Stimulated activated CD8-positive, alpha-beta memory T cell treated with anti-CD3 and anti-CD28 coated beads, Interleukin-7, amount 100 ng/mL, for 4 hours (primary cell): ENCODE results near the gene C1orf174.
A peak's percentile ranks its signal among the peaks of the same experiment; 100 is the strongest.

Experiments
- DNase-seq, 2 donors: peaks; one replicate each; pipeline ENCODE4 v3.0.0-alpha.2; 2020; ENCODE audit warnings: low read depth in 2 of 2

C1orf174 gene

DNA sequence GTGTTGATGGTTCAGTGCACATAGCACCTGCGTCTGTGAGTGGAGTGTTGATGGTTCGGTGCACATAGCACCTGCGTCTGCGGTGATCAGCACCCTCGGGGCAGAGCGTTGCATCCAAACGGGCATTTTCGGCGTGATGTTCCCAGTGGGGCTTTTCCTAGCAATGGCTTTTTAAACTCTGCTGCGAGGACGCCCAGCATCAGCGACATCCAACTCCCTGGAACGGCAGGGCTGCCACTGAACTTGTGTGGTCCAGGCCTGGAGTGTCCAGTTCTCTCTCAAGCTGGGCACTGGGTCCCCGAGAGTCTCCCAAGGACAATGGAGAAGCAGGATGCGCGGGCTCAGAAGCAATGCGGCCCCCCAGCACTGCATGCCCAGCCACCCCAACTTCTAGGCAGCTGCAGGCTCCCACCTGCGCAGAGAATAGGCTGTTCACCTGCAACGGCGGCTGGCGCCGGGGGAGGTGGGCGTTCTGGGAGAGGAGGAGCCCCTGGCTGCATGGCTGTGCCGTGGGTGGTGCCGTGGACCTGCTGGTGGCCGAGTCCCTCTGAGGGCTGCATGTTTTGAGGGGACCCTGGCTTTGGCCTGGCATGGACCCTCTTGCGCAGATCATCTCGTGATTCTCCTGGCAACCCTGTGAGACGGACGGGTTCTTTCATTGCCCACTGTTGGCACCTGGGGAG, 10.1 kb upstream of the C1orf174 start:
- DNase-seq: no peak

DNA sequence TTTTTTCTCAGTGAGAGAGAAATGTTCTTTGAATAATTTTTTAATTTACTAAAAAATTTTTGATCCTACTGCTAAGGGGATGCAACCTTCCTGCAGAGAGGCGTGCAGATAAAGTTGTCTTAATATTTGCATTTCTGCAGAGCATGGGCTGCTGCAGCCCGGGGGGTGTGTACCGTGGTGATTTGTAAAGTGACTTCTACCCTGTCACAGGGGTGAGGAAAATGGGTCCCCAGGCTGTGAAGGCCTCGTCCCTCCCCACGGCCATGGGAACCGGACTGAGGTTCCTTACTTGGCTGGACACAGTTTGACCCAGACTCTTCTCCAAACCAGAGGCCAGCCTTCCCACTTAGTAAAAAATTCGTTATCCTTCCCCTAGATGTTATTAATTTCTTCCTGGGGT, 9.5 kb upstream of the C1orf174 start:
- DNase-seq: no peak

GRCh38 chr1:3908886-3909517, 8.9 kb upstream of the C1orf174 start:
- DNase-seq: no peak

GRCh38 chr1:3907621-3908165, 7.6 kb upstream of the C1orf174 start:
- DNase-seq: no peak

DNA sequence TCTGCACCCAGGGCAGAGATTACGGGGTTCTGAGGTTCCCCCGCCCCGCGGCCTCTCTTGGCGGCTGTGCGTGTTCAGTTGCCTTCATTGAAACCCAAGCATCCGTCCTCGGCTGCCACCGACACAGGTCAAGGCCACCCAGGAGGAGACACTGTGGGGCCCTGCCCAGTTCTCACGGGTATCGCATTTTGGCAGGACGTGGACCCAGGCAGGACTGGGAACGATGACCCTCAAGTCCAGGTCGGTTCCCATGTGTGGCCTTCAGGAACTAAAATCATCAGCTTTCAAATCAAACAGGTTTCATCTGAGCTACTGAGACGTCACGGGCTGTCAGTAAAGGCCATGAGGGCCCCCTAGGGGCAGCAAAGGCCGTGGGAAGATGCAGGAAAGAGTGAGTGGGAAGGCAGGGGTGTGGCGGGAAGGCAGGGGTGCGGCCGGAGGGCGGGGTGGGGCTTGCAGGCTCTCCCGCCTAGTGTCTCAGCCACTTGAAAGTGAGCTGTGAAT, 7.0 kb upstream of the C1orf174 start:
- no peak for DNase-seq

GRCh38 chr1:3906672-3907020, 6.6 kb upstream of the C1orf174 start:
- no peak for DNase-seq

DNA sequence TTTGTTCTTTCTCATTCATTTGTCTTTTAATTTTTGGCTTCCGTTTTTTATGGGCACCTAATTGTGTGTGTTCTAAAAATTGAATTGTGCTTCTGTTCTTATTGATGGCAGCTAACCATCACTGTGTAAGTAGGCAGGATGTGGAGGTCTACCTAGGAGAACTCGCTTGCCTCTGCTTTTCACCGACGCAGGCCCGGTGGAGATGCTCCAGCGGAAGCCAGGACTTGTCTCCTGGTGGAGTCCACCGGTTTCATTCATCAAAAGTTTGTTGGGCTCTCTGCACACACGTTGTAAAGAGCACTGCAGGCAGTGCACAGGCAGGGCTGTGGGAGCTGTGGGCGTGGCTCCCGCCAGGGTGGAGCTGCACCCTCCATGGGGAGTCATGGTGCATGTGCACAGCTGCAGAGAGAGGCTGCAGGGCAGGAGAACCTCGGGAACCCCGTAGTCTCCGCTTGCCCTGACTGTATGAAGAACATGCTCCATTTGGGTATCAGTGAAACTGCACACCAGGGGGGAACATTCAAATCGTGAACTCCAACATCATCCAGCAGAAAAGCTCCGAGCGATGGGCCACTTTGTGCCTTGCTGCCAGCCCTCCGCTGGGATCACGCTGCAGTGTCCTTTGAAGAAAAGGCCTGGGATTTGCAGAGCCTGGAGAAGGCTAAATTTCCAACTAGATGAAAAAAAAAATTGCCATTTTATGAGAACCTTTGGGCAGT, 6.0 kb upstream of the C1orf174 start:
- no peak for DNase-seq

DNA sequence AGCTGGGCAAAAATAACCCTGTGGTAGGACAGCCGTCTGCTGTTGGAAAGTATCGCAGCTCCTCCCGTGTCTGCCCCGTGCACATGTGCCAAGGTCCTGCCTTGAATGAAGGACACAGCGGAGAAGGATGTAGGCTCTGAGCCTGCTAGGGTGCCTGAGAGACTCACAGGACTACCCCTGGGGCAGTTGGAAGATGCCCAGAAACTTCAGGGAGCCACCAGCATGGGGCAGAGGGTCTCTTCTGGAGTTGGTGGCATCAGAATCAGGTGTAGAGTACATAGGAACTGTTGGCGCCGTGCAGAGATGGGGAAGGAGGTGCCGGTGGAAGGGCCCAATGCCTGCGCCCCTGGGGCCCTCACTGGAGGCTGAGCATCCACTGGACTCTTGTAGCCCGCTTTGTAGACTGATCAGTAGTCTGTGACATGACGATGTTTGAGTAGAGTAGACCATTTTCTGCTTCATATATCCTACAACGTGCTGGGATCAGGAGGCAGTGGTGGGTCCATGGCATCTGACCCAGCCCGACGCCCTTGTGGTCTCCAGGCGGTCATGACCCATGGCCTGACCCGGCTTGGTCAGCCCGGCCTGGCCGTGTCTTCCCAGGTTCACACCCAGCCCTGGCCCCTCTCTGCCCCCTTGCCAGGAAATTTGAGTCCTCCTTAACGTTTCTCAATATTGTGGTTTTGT, 5.3 kb upstream of the C1orf174 start:
- DNase-seq: no peak

DNA sequence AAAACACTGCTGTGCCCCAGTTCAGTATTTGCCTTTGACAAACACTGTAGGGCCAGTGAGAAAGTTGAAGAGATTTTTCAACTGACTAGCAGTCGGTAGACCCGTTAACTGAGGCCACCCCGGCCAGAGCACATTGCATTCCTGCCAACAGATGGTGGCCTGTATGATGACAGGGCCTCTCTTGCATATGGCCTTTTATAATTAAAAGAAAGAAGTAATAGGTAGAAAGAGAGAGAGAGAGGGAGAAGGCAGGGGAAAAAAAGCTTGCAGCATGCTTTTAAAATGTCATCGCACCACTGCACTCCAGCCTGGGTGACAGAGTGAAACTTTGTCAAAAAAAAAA, 4.7 kb upstream of the C1orf174 start:
- DNase-seq: no peak

DNA sequence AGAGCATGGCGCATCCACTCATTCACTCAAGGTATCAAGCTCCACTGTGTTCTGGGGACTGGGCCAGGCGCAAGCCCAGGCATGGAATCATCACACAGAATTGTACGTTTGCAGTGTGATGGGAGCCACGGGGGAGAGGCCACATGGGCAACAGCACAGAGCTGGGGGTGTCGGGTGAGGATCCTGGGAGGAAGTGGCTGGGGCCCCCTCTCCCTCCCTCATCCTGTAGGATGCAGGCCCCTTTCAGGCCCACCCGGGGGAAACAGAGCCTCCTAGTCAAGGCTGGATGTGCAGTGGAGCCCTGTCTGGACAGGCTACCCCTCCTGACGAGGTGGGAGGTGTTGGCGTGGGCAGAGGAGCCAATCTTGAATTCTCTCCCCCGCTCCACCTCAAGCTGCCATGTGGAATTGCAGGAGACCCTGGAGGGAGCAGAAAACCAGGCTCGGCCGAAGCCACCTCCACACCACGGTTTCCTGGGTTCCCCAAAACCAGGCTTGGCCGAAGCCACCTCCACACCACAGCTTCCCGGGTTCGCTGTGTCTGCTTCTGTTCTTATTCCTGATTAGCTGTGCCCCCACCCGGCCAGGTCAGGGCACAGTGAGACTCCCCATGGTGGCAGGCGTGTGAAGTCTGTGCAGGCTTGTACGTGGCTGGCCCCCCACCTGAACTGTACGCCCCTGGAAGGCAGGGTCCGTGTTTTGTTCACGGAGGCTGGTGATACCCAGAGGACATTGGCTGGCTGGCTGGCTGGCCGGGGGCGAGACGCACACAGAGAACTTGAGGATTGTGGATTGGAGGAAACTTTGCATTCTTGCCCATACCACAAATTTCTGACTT, 4.2 kb upstream of the C1orf174 start:
- DNase-seq: no peak

DNA sequence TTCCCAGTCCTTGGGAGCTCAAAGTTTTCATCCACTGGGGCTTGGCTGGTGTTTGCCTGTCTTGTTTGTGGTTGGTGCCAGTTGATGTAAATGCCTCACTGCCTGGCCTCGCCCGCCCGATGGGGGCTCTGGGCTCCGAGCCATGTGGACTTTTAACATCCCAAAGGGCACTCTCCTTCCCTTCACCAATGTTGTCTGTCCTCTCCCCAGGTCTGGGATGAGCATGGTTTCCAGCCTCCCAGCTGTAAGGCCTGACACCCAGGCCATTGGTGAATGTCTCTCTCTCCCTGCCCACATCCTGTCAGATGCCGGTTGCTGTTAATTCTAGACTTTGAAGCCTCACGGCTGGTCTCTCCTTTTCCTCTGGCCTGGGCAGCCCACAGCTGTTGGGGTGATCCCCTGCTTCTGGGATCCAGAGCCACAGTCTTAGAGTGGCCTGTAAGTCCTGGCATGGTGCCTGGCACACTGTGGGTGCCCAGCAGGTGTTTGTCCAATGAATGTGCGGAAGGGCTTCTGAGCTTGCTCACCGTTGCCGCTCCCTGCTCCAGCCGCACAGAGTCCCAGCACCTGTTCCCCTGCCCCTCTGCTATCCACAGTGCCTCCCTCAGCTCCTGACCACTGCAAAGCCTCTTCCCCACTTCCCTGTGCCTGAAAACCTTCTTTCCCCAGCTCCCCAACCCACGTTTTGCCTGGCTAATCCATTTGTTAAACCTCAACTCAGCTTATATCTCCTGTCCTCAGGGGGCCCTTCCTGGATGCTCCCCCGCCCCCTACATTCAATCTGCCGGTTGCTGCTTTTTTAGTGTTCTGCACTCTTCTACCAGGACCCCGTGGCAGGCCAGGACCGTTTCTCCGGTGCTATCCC, 3.3 kb upstream of the C1orf174 start:
- DNase-seq: no peak

DNA sequence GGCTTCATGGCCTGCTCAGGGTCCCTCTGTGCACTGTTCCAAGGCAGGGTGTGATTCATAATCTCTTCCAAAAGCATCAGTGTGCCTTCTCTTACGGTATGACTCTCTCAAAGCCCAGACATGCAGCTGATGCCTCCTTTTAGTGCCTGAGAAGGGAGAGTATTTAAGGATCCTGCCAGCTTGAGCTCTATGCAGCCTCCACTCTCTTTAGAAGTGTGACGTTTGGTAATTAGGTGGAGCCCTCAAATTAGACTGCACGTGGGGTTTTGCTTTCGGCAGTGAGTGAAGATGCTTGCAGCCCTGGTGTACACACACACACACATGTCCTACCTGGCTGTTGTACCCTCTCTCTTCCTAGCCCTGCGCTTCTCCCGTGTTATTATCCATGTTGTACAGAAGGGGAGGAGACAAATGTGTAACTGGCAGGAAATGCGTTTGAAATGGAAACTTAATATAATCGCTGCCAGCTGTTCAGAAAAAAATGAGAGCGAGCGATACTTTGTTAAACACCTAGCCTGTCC, 2.6 kb upstream of the C1orf174 start:
- DNase-seq: no peak

DNA sequence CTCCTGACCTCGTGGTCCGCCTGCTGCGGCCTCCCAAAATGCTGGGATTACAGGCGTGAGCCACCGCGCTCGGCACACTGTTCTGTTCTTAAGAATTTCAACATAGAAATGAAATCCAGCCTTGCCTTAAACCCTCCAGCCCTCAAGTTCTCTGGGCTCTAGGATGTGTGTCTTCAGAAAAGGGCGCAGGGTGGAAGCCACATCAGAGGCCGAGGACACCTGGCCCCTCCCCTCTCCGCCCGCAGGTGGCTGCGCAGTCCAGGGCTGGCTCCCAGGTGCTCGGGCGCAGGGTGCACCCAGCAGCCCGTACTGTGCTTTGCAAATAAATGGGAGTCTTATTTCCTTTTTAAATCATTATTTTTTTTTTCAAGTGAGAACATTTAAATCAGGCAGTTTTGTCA, 2.0 kb upstream of the C1orf174 start:
- no peak for DNase-seq

GRCh38 chr1:3900969-3901529, 977 bp upstream of the C1orf174 start:
- DNase-seq: peak; percentile 63 to 76

- DNase-seq: peak in 1 of 2 donors; percentile 16
Measured at GRCh38 chr1:3899754-3900149, 320 bp downstream of the C1orf174 start.

DNA sequence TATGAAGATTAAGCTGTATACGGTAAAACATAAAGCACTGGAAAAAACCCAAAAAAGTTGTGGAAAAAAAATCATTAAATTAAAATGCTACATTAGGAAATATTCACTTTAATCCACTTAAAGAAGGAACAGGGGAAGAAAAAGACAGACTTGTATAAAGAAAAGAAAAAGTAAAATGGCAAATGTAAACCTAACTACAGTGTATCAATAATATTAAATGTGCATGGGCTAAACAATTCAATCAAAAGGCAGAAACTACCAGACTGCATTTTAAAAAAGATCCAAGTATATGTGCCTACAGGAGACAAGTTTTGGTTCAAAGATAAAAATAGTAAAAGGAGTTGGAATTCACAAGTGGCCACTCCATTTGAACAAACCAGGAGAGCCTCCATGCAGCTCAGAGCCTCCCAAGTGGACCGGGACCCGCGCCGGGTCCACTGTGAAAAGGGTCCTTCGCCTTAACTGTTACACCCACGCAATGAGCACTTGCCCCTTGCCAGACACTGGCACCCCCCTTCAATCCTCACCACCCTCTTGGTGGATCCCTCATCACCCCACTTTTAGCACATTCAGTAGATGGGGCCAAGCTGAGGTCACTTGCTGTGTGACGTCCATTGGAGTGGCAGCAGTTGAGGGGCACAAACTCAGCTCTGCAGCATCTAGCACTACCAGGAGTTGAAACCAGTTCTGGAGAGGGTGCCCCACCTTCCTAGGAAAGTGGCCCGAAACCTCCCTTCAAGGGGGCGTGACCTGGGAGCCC, 898 bp downstream of the C1orf174 start:
- DNase-seq: no peak

GRCh38 chr1:3898475-3898735, 1.7 kb downstream of the C1orf174 start:
- DNase-seq: no peak

DNA sequence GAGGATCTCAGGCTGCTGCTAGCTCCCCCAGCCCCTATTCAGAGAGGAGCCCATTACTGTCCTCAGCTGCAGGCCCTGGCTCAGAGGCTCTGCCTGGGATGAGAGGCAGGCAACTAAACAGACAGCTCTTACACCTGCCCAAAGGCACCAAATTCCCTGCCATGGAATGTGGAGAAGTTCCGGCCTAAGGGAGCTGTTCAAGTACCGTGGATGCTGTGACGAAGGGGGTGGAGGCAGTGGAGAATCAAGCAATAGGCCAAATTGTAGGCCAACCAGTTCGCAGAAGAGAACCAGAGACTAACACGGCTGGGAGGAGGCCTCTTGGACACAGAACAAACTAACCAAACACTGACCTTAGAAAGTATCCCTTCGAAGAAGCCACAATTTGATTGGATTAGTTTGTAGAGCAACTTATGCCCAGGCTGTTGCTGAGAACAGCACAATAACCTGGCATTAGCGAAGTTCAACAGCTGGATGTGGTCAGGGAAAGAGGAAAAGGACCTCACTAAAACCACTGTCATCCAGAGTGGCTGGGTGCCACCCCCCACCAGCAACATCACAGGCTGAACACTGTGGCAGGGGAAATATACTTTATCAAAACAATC, 3.6 kb downstream of the C1orf174 start:
- DNase-seq: no peak

GRCh38 chr1:3895951-3896325, 4.1 kb downstream of the C1orf174 start:
- DNase-seq: no peak
